ENCODE results near the gene C3orf22.
A peak's percentile ranks its signal among the peaks of the same experiment; 100 is the strongest.
"Not testable (repeated sequence)": the region's sequence is repeated elsewhere in the genome, so short reads cannot be mapped to it uniquely, and the experiment has no call there.

Gene C3orf22

DNA sequence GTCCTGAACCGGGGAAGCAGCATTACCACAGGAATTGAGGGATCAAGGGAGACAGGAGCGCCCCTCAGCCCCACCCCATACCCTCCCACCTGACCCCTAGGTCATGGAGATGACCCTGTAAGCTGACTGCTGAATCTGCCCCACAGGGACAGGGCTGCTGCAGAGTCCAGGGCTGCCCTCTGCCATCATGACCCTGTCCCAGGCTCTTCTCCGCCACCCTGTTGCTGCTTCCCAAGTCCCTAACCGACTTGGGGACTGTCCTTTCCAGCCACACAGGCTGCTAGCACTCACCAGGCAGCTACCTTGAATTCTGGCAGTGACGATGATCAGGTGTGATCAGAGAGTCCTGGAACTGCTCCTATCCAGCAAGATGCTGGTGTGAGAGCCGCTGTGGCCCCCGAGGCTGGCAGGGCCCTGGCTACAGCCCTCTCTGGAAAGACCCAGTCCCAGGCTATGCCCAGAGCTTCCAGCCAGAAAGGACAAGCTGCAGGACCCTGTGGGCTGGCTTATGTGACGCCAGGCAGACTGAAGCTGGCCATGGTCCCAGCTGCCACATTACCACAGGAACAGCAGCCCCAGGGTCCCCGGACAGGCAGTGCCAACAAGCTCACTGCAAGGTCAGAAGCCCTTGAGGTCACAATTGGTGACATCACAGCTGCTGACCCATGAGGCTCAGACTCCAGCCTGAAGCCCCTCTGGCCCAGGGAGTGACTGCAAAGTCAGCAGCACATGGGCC is at the start of gene C3orf22:
Gene C3orf22, minus strand, starts transcription at position 597 of the 736 bp plus-strand sequence. CDS start 5,542 bp downstream, outside the sequence.
- DNase-seq, result peak; percentile 10

- DNase-seq, result no peak
Measured at GRCh38 chr3:126607214-126607908, 48.6 kb upstream of the C3orf22 start.

GRCh38 chr3:126606001-126606400 is 47.3 kb upstream of the C3orf22 start:
- no peak for DNase-seq

DNA sequence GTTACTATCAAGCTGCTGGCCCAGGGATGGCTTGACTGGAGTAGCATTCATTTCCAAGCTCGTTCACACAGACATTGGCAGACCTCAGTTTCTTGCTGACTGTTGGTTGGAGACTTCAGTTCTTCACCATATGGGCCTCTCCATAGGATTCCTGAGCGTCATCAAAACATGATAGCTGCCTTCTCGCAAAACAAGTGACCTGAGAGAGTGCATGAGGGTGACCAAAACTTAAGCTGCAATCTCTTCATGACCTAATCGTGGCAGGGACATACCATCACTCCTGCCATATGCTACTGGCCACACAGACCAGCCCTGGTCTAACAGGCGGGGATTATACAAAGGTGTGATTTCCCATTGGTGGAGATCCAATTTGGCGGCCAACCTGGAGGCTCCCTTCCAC is 46.0 kb upstream of the C3orf22 start:
- DNase-seq, result no peak

DNA sequence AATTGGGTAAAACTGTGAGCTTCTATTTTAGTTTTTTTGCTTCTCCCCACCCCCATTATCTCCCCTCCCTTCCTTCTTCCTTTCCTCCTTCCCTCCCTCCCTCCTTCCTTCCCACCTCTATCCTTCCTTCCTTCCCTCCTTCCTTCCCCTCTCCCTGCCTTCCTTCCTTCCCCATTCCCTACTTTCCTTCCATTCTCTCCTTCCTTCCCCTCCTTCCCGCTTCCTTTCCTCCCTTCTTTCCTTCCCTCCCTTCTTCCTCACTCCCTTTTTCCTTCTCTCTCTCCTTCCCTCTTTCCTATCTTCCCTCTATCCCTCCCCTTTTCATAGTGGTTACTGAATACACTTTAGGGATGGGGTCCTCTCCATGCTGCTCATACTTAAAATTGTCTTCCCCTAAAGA is 40.4 kb upstream of the C3orf22 start:
- no peak for DNase-seq

DNA sequence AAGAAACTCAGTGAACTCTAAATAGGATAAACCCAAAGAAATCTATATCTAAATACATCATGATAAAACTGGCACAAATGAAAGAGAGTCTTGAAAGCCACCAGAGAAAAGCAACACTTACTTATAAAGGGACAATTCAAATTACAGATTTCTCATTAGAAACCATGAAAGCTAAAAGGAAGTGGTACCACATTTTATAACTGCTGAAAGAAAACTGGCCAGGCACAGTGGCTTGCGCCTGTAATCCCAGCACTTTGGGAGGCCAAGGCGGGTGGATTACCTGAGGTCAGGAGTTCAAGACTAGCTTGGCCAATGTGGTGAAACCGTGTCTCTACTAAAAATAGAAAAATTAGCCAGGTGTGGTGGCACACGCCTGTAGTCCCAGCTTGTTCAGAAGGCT is 36.7 kb upstream of the C3orf22 start:
- DNase-seq, result not testable (repeated sequence)

GRCh38 chr3:126591515-126591914 is 32.8 kb upstream of the C3orf22 start:
- not testable (repeated sequence) for DNase-seq

DNA sequence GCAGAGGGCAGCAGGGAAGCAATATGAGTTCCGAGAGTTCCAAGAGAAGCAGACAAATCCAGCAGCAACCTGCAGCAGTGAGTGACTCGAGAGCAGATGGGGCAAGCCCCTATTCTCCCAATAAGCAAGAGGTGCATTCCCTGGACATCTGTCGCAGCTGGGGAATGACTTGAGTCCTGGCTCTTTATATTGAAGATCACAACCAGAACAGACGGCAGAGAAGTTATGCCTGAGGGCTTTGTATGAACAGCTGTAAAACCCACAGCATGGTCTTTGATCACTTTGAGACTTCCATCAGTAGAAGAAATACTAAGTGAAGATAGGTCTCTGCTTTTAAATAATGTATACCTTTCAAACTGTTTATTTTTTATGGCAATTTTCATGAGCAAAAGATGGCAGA is 23.6 kb upstream of the C3orf22 start:
- DNase-seq, result no peak

GRCh38 chr3:126581569-126581968 is 22.8 kb upstream of the C3orf22 start:
- DNase-seq, result no peak

- no peak for DNase-seq
Measured at GRCh38 chr3:126580746-126581145, 22.0 kb upstream of the C3orf22 start.

GRCh38 chr3:126578702-126579101 is 20.0 kb upstream of the C3orf22 start:
- DNase-seq, result no peak

- no peak for DNase-seq
Measured at GRCh38 chr3:126577261-126577660, 18.5 kb upstream of the C3orf22 start.

- DNase-seq, result no peak
Measured at GRCh38 chr3:126573492-126574117, 14.9 kb upstream of the C3orf22 start.

- no peak for DNase-seq
Measured at GRCh38 chr3:126571078-126571477, 12.3 kb upstream of the C3orf22 start.

- no peak for DNase-seq
Measured at GRCh38 chr3:126570103-126570541, 11.4 kb upstream of the C3orf22 start.

GRCh38 chr3:126569390-126569975 is 10.8 kb upstream of the C3orf22 start:
- DNase-seq, result no peak

GRCh38 chr3:126568776-126569342 is 10.1 kb upstream of the C3orf22 start:
- no peak for DNase-seq

GRCh38 chr3:126567696-126568438 is 9.1 kb upstream of the C3orf22 start:
- DNase-seq, result no peak

GRCh38 chr3:126562737-126563276 is 4.1 kb upstream of the C3orf22 start:
- DNase-seq, result no peak

- DNase-seq, result peak; percentile 13
Measured at GRCh38 chr3:126557761-126558160, 971 bp downstream of the C3orf22 start.

DNA sequence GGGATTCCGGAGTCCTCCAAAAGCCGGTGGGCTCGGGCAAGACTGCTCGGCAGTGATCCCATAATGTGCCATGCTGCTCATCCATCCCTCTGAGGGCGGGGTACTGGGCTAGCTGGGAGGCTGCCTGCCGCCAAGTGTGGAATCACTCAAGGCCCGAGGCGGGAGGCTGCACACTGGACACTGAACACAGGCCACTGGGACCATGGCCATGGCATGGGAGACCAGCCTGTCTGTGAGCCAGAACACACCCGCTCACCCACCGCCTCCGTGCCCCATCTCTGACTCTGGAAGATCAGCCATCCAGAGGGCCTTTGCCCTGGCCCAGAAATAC is 1.4 kb downstream of the C3orf22 start:
- peak; percentile 2 for DNase-seq
